ENCODE results near the gene HPS4. TPM values are rescaled to one million over a fixed set of nuclear protein-coding genes. Genes with fewer than 3 reads are reported as not detected.
"Not testable (repeated sequence)": the region's sequence is repeated elsewhere in the genome, so short reads cannot be mapped to it uniquely, and the experiment has no call there.

HPS4 gene
- total RNA-seq, 1 donor from 2014 or later: 49.8 TPM

DNA sequence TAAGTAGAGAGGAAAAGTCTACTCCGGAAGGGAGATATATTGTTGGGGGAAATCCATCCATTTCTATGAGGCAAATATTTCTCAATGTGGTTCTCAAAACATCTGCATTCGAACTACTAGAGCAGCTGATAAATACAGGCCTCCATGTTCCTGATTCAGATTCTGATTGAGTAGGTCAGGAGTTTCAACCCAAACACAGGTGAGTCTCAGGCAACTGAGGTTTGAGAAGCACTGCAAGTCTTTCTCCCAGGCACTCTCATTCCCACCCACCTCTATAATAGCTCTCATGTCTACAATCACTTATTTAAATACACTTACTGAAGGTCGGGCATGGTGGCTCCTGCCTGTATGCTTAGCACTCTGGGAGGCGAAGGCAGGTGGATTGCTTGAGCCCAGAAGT lies 69.2 kb downstream of the HPS4 start:
- DNase-seq (ENCODE audit: low spot score): no peak

- no peak for DNase-seq (ENCODE audit: low spot score)
Observed at GRCh38 chr22:26410386-26410785, 73.2 kb downstream of the HPS4 start.

DNA sequence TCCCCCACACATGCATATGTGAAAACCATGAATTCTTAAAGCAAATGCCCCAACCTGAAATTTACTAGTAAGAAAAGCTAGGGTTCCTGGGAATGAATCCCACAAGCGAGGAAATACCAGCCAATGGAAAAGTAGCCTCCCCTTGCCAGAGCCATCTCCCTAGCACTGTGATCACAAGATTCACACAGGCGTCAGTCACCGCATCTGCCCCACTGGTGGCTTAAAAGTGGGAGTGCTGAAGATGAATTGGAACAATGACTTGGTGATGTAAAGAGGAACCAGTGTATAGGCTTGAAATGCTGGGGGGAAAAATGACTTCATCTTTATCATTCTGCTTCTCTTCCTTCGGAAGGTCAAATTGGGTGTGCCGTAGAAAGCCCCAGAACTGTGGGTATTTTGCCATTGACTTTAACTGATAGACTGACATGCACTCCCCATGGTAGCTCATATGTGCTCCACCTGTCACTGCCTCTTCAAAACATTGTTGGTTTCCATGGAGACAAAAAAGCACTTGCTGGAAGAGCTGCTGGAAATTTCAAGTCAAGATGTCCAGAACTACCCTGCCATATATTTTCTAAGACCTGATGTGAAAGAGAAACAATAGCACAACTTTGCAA lies 73.8 kb downstream of the HPS4 start:
- DNase-seq (ENCODE audit: low spot score): no peak

- not testable (repeated sequence) for DNase-seq (ENCODE audit: low spot score)
Observed at GRCh38 chr22:26408562-26409220, 74.9 kb downstream of the HPS4 start.

GRCh38 chr22:26406118-26406517 lies 77.5 kb downstream of the HPS4 start:
- no peak for DNase-seq (ENCODE audit: low spot score)

GRCh38 chr22:26404851-26405421 lies 78.6 kb downstream of the HPS4 start:
- DNase-seq (ENCODE audit: low spot score): no peak

DNA sequence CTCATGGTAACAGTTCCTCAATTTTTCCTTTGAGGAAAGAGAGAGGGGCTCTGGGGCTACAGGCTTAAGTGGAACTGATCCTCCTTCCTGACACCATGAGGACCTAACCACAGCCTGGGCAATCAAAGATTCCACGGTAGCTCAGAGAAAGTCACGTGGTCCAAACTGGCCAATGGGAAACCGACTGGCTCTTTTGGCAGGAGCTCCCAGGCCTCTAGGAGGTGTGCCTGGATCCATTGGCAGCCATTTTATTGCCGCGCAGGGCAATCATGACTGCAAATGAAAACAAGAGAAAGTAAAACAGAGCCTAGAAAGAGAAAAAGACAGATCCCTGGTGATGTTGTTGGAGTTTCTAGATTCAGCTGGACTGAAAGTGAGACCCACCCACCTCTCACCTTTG lies 81.9 kb downstream of the HPS4 start:
- no peak for DNase-seq (ENCODE audit: low spot score)

Other genes with a start within 250 kb of the HPS4 start
- 1.4 TPM for gene ASPHD2, start 54.5 kb downstream of the HPS4 start, total RNA-seq
- 24.6 TPM for gene SRRD, start 94 bp upstream of the HPS4 start, total RNA-seq
- gene TFIP11, start 28.7 kb upstream of the HPS4 start, total RNA-seq: 33.9 TPM
- gene TPST2, start 106.3 kb upstream of the HPS4 start, total RNA-seq: 49.1 TPM
- not detected for gene CRYBB1, start 134.2 kb upstream of the HPS4 start, total RNA-seq
- gene CRYBA4, start 138.2 kb upstream of the HPS4 start, total RNA-seq: 1.1 TPM
- gene MIAT, start 173.8 kb upstream of the HPS4 start, total RNA-seq: 4.7 TPM

Data from ureter (tissue), 1 donor.